B cell (primary cell): ENCODE results near the gene SOHLH2. TPM values are rescaled to one million over a fixed set of nuclear protein-coding genes. Genes with fewer than 3 reads are reported as not detected.

Experiments
- ATAC-seq: fragments of 200-7000 bp; cut with Tn5 transposase; one replicate; pipeline ENCODE4 v1.10.0; 2021; ENCODE audit warnings: low read depth, mild to moderate bottlenecking, moderate number of reproducible peaks, moderate library complexity
- CTCF ChIA-PET: fragments of 350-600 bp; sonication (Branson Sonifier 250); formaldehyde crosslinking; loops from one replicate; lab custom pipeline; 2021; ENCODE audit warnings: antibody characterized with exemption, inconsistent platforms; lab: Charles Lee
- POLR2A ChIA-PET: fragments of 350-600 bp; sonication (Branson Sonifier 250); formaldehyde crosslinking; loops from one replicate; lab custom pipeline; 2021; ENCODE audit warnings: antibody characterized with exemption; lab: Charles Lee
- DNase-seq: peaks from one replicate; pipeline ENCODE4 v3.0.0; 2013
- H2AFZ ChIP-seq: 2 replicates; pipeline ENCODE4 v1.6.1; 2012; ENCODE audit warnings: mild to moderate bottlenecking, low read depth, low read length; ENCODE audit not compliant: insufficient read depth, poor library complexity, severe bottlenecking
- H3K27ac ChIP-seq, 2 donors: 1 replicate in 1 of 2; 2 replicates in 1 of 2; pipeline ENCODE4 v1.5.1; 2012 to 2013; ENCODE audit warnings: low read length in 2 of 2, mild to moderate bottlenecking in 2 of 2, moderate library complexity in 1 of 2
- H3K27me3 ChIP-seq, 4 experiments: fragments of 200-600 bp in 1 of 4; sonication (generic) in 1 of 4; replicated peaks in 1 of 4; 1 replicate in 2 of 4; 2 replicates in 2 of 4; pipeline versions ENCODE4 v1.6.1 to v1.7.0; 2013 to 2016; ENCODE audit warnings: low read length in 3 of 4, mild to moderate bottlenecking in 2 of 4, mixed read lengths in 1 of 4, moderate library complexity in 1 of 4; ENCODE audit not compliant: insufficient read depth in 4 of 4, control insufficient read depth in 3 of 4; ENCODE audit errors: control extremely low read depth in 1 of 4
- H3K36me3 ChIP-seq, 2 experiments: replicated peaks in 1 of 2; 1 replicate in 1 of 2; 2 replicates in 1 of 2; pipeline versions ENCODE4 v1.6.1 to v1.7.1; 2013; ENCODE audit warnings: low read length in 1 of 2; ENCODE audit not compliant: insufficient read depth in 2 of 2, control insufficient read depth in 1 of 2; ENCODE audit errors: control extremely low read depth in 1 of 2, extremely low read depth in 1 of 2
- H3K4me1 ChIP-seq, 2 donors: fragments of 200-600 bp in 1 of 2; sonication (generic) in 1 of 2; 1 replicate in 1 of 2; 2 replicates in 1 of 2; pipeline versions ENCODE4 v1.5.1 to v1.6.1; 2013 to 2017; ENCODE audit warnings: low read length in 2 of 2; ENCODE audit not compliant: control insufficient read depth in 2 of 2, insufficient read depth in 2 of 2
- H3K4me2 ChIP-seq: replicated peaks from 2 replicates; pipeline ENCODE3; 2012; ENCODE audit warnings: mild to moderate bottlenecking, low read depth, low read length; ENCODE audit not compliant: poor library complexity, severe bottlenecking
- H3K4me3 ChIP-seq, 5 experiments: fragments of 200-600 bp in 1 of 5; sonication (generic) in 1 of 5; 1 replicate in 3 of 5; 2 replicates in 2 of 5; pipeline versions ENCODE4 v1.5.1 to v1.7.0; 2011 to 2016; ENCODE audit warnings: low read length in 4 of 5, mild to moderate bottlenecking in 4 of 5, low read depth in 2 of 5, control low read depth in 1 of 5, moderate library complexity in 1 of 5; ENCODE audit not compliant: insufficient read depth in 1 of 5; ENCODE audit errors: control extremely low read depth in 1 of 5, extremely low read depth in 1 of 5
- H3K79me2 ChIP-seq: fragments of 200-600 bp; sonication (generic); one replicate; pipeline ENCODE4 v1.6.0; 2016; ENCODE audit warnings: low read length; ENCODE audit not compliant: control insufficient read depth, insufficient read depth
- H3K9ac ChIP-seq: fragments of 200-600 bp; sonication (generic); 2 replicates; pipeline ENCODE4 v1.6.1; 2017; ENCODE audit warnings: mild to moderate bottlenecking, low read length, moderate library complexity
- H3K9me3 ChIP-seq, 3 donors: one replicate each; pipeline versions ENCODE4 v1.6.1 to v1.7.1; 2013; ENCODE audit warnings: low read length in 2 of 3; ENCODE audit not compliant: control insufficient read depth in 2 of 3, insufficient read depth in 1 of 3; ENCODE audit errors: control extremely low read depth in 1 of 3
- H4K20me1 ChIP-seq: 2 replicates; pipeline ENCODE4 v1.6.0; 2012; ENCODE audit warnings: mild to moderate bottlenecking, low read length; ENCODE audit not compliant: insufficient read depth, control insufficient read depth, poor library complexity, severe bottlenecking
- H3K27ac Mint-ChIP-seq: one replicate; pipeline ENCODE4 v1.8.0; 2021; ENCODE audit warnings: mixed read lengths
- H3K27me3 Mint-ChIP-seq: one replicate; pipeline ENCODE4 v1.8.0; 2021; ENCODE audit warnings: mixed read lengths
- H3K4me1 Mint-ChIP-seq: one replicate; pipeline ENCODE4 v1.8.0; 2021; ENCODE audit warnings: mixed read lengths
- H3K4me3 Mint-ChIP-seq: one replicate; pipeline ENCODE4 v1.8.0; 2021; ENCODE audit warnings: mixed read lengths
- H3K9me3 Mint-ChIP-seq: one replicate; pipeline ENCODE4 v1.8.0; 2022; ENCODE audit warnings: mixed read lengths; ENCODE audit not compliant: insufficient read depth
- EZH2 ChIP-seq: IDR thresholded peaks from 2 replicates; pipeline ENCODE4 v1.6.1; 2012; ENCODE audit warnings: borderline replicate concordance, low read depth, mild to moderate bottlenecking, moderate library complexity, low read length; ENCODE audit not compliant: insufficient read depth, poor library complexity, severe bottlenecking
- WGBS: methylation state at CpG from one replicate; pipeline ENCODE4 v1.1.5; 2013; ENCODE audit warnings: missing lambda C conversion rate; ENCODE audit not compliant: insufficient coverage; 5-methylcytosine and 5-hydroxymethylcytosine counted together
- intact Hi-C: fragments of 100-400 bp; cut with micrococcal nuclease; formaldehyde crosslinking; loops from one replicate; pipeline ENCODE4 v1.10.0; 2022
- polyA plus RNA-seq: library from polyadenylated mRNA; depleted of rRNA; stranded (reverse); fragments of >200 nt; gene quantifications from 2 replicates; pipeline ENCODE4 v1.2.3, GENCODE V29; 2012
- total RNA-seq, 2 donors: library from RNA; stranded (reverse); fragments of 120-200 nt in 1 of 2; gene quantifications; 1 replicate in 1 of 2; 2 replicates in 1 of 2; pipeline versions ENCODE4 v1.2.3 to v1.2.4, GENCODE V29; 2013 to 2022
- TF ChIP-seq, protein P1 (sequence below): fragments of 200-600 bp; IDR thresholded peaks from one replicate; pipeline ENCODE4 v1.8.0; 2022; ENCODE audit warnings: antibody characterized with exemption, mild to moderate bottlenecking

Gene SOHLH2
- total and polyA plus RNA-seq, 2 donors (not counting 1 experiment from before 2014, with no cell fraction given): not detected

DNA sequence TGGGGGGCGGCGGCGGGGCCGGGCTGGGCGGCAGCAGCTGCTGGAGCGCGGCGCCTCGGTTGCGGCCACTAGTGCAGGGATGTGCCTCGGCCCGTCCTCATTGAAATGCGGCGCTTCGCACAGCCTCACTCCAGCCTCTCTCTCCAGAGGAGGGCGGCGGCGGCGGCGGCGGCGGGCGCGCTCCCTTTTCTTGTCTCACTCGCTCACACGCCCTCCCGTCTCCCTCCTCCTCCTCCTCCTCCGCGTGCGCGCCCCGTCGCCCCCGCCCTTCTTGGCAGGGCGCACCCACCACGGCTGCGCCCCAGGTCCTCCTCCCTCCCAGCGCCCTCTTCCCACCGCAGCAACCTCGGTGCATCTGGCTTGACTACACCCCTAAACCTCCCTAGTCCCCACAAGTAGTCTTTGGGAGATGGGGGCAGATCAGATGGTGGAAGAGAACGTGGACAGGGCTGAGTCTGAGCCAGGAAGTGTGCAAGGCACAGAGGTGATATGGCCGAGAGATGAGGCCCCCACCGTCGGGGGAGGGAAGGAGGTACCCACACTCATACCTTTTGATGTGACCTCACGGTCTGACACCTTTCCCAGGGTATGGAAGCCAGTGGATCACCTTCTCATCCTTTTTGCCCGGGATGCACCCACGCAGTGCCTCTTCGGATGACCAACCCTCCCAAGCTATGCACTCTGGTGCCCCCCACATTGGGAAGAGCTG lies 83.0 kb downstream of the SOHLH2 start, which contains the start of gene DCLK1:
TSS of gene DCLK1 (minus strand) at position 161 of the 709 bp plus-strand sequence.
- no peaks in the 10 kb centered on the region for H3K4me1 Mint-ChIP-seq
- no peak within 1 kb of the TSS for H3K4me3 Mint-ChIP-seq
- H3K36me3 ChIP-seq: no peaks in the 10 kb centered on the region
- ATAC-seq (no peak), DNase-seq (no peak)
- 11% methylated on average over 42 of the region's 48 CpGs for WGBS
- peaks cover 27% of the 10 kb centered on the region for H3K27me3 Mint-ChIP-seq
- POLR2A ChIA-PET: no interaction called here
- H3K4me3 ChIP-seq: no peak within 1 kb of the TSS
- no peak within 1 kb of the TSS for H2AFZ ChIP-seq
- peaks cover 0 to 2% (median 1%) of the 10 kb centered on the region in 3 donors for H3K9me3 ChIP-seq
- H3K9ac ChIP-seq: no peak within 1 kb of the TSS
- H3K27ac Mint-ChIP-seq: no peak within 1 kb of the TSS
- H3K27ac ChIP-seq: no peak within 1 kb of the TSS
- no peak within 1 kb of the TSS for H3K4me2 ChIP-seq
- CTCF ChIA-PET: no interaction called here
- intact Hi-C loops: no loop called here
- H3K27me3 ChIP-seq: peaks cover 0 to 29% (median 2%) of the 10 kb centered on the region in 4 experiments
- H3K4me1 ChIP-seq: no peaks in the 10 kb centered on the region
- H4K20me1 ChIP-seq: no peaks in the 10 kb centered on the region
- TF ChIP-seq, protein P1, sequence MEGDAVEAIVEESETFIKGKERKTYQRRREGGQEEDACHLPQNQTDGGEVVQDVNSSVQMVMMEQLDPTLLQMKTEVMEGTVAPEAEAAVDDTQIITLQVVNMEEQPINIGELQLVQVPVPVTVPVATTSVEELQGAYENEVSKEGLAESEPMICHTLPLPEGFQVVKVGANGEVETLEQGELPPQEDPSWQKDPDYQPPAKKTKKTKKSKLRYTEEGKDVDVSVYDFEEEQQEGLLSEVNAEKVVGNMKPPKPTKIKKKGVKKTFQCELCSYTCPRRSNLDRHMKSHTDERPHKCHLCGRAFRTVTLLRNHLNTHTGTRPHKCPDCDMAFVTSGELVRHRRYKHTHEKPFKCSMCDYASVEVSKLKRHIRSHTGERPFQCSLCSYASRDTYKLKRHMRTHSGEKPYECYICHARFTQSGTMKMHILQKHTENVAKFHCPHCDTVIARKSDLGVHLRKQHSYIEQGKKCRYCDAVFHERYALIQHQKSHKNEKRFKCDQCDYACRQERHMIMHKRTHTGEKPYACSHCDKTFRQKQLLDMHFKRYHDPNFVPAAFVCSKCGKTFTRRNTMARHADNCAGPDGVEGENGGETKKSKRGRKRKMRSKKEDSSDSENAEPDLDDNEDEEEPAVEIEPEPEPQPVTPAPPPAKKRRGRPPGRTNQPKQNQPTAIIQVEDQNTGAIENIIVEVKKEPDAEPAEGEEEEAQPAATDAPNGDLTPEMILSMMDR: no peak
- TF ChIP-seq EZH2: no peak
- H3K79me2 ChIP-seq: no peaks in the 10 kb centered on the region
- H3K9me3 Mint-ChIP-seq: no peaks in the 10 kb centered on the region

DNA sequence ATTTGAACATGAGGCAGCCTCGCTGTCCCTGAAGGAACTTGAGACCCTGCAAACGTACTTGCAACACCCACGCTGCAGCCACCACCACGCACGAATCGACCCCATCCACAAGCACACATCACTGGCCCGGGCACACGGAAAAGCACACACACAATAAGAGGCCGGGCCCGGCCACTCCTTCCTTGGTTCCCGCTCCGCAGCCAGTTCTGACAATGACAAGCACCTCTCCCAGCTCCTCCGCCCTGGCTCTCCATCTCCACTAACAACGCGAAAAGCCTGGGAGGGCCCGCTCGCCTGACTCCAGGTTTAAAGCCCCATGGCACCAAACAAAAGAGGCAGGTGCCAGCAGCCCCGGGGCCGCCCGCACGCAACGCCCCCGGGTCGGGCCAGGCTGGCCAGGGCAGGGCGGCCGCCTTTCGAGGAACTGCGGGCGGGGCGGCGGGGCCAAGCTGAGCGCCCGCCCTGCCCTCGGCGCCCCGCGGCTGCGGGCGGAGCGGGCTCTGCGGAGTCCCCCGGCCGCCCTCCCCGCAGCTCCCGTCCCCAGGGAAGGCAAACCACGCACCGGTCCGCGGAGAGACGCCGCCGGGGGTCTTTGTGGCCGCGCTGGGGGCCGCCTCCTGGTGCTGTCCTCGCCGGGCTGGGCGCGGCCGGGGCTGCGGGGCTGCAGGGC lies 83.7 kb downstream of the SOHLH2 start:
- Histone ChIP-seq H3K9ac (no peak overlapping the region), H2AFZ (no peak overlapping the region), H3K27ac (no peak overlapping the region), H3K79me2 (no peaks in the 10 kb centered on the region), H3K4me3 (no peak overlapping the region), H3K9me3 (peaks cover 0 to 6% (median 1%) of the 10 kb centered on the region in 3 donors), H4K20me1 (no peaks in the 10 kb centered on the region), H3K4me1 (no peaks in the 10 kb centered on the region), H3K36me3 (no peaks in the 10 kb centered on the region), H3K27me3 (peaks cover 0 to 28% (median 2%) of the 10 kb centered on the region in 4 experiments), H3K4me2 (no peak overlapping the region)
- TF ChIP-seq EZH2: no peak
- TF ChIP-seq, protein P1: no peak
- intact Hi-C loops: no loop called here
- Mint-ChIP-seq H3K4me1 (no peaks in the 10 kb centered on the region), H3K27ac (no peak overlapping the region), H3K4me3 (no peak overlapping the region), H3K9me3 (no peaks in the 10 kb centered on the region), H3K27me3 (peaks cover 27% of the 10 kb centered on the region)
- no peak for ATAC-seq
- 4% methylated on average over 61 of the region's 61 CpGs for WGBS
- ChIA-PET POLR2A (no interaction called here), CTCF (no interaction called here)
- no peak for DNase-seq
